Measurements from ENCODE around the gene DMD. TPM values are rescaled to one million over a fixed set of nuclear protein-coding genes. Genes with fewer than 3 reads are reported as not detected.

The DMD gene
- total and polyA plus RNA-seq, 4 experiments from 2014 or later, result 0.18 to 0.55 (median 0.19) TPM; not detected in 1

- Histone ChIP-seq H3K4me3 (ENCODE audit: low read length in 2 of 2) (no peak overlapping the region), H3K27me3 (ENCODE audit: insufficient read depth, low read length) (no peaks in the 10 kb centered on the region), H3K9me3 (ENCODE audit: control insufficient read depth in 1 of 2, low read length in 2 of 2) (no peaks in the 10 kb centered on the region), H3K27ac (ENCODE audit: low read depth, low read length) (no peak overlapping the region), H3K36me3 (ENCODE audit: insufficient read depth, low read length) (no peaks in the 10 kb centered on the region), H3K4me1 (ENCODE audit: insufficient read depth, low read length) (no peaks in the 10 kb centered on the region)
- ChIA-PET CTCF (ENCODE audit: partially characterized antibody) (no interaction called here), POLR2A (ENCODE audit: partially characterized antibody) (no interaction called here)
- Mint-ChIP-seq H3K4me3 (no peak overlapping the region), H3K36me3 (no peaks in the 10 kb centered on the region), H3K9me3 (peaks cover 0 to 6% (median under 1%) of the 10 kb centered on the region in 8 donors), H3K27me3 (no peaks in the 10 kb centered on the region), H3K4me1 (no peaks in the 10 kb centered on the region), H3K27ac (no peak overlapping the region)
- intact Hi-C loops (cut with micrococcal nuclease), result no loop called here
- DNase-seq, result no peak
These were observed 1414.7 kb downstream of the DMD start for GRCh38 chrX:31796624-31797023.

GRCh38 chrX:31747411-31747810 is 1463.9 kb downstream of the DMD start:
- H3K4me3 ChIP-seq (ENCODE audit: low read length in 2 of 2), result no peak overlapping the region
- no peaks in the 10 kb centered on the region for H3K27me3 ChIP-seq (ENCODE audit: insufficient read depth, low read length)
- no peaks in the 10 kb centered on the region for H3K36me3 ChIP-seq (ENCODE audit: insufficient read depth, low read length)
- no peaks in the 10 kb centered on the region for H3K4me1 Mint-ChIP-seq
- H3K27ac Mint-ChIP-seq, result no peak overlapping the region
- H3K9me3 ChIP-seq (ENCODE audit: control insufficient read depth in 1 of 2, low read length in 2 of 2), result no peaks in the 10 kb centered on the region
- peaks cover 0 to 11% (median 2%) of the 10 kb centered on the region in 8 donors for H3K9me3 Mint-ChIP-seq
- ChIA-PET POLR2A (ENCODE audit: partially characterized antibody) (no interaction called here), CTCF (ENCODE audit: partially characterized antibody) (no interaction called here)
- intact Hi-C loops (cut with micrococcal nuclease), result no loop called here
- H3K4me3 Mint-ChIP-seq, result no peak overlapping the region
- H3K27me3 Mint-ChIP-seq, result no peaks in the 10 kb centered on the region
- no peaks in the 10 kb centered on the region for H3K4me1 ChIP-seq (ENCODE audit: insufficient read depth, low read length)
- no peak overlapping the region for H3K27ac ChIP-seq (ENCODE audit: low read depth, low read length)
- DNase-seq, result no peak
- no peaks in the 10 kb centered on the region for H3K36me3 Mint-ChIP-seq

DNA sequence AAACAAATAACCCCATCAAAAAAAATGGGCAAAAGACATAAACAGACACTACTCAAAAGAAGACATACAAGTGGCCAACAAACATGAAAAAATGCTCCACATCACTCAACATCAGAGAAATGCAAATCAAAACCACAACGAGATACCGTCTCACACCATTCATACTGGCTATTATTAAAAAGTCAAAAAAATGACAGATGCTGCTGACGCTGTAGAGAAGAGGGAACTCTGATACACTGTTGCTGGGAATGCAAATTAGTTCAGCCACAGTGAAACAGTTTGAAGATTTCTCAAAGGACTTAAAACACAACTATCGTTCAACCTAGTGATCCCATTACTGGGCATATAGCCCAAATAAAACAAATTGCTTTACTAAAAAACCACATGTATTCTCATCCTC is 1468.3 kb downstream of the DMD start:
- Mint-ChIP-seq H3K4me1 (no peaks in the 10 kb centered on the region), H3K27ac (no peak overlapping the region), H3K36me3 (no peaks in the 10 kb centered on the region), H3K9me3 (peaks cover 0 to 4% (median 2%) of the 10 kb centered on the region in 8 donors), H3K27me3 (no peaks in the 10 kb centered on the region), H3K4me3 (no peak overlapping the region)
- Histone ChIP-seq H3K4me3 (ENCODE audit: low read length in 2 of 2) (no peak overlapping the region), H3K36me3 (ENCODE audit: insufficient read depth, low read length) (no peaks in the 10 kb centered on the region), H3K27ac (ENCODE audit: low read depth, low read length) (no peak overlapping the region), H3K27me3 (ENCODE audit: insufficient read depth, low read length) (no peaks in the 10 kb centered on the region), H3K4me1 (ENCODE audit: insufficient read depth, low read length) (no peaks in the 10 kb centered on the region), H3K9me3 (ENCODE audit: control insufficient read depth in 1 of 2, low read length in 2 of 2) (no peaks in the 10 kb centered on the region)
- CTCF ChIA-PET (ENCODE audit: partially characterized antibody), result no interaction called here
- no peak for DNase-seq
- intact Hi-C loops (cut with micrococcal nuclease), result no loop called here
- POLR2A ChIA-PET (ENCODE audit: partially characterized antibody), result no interaction called here

DNA sequence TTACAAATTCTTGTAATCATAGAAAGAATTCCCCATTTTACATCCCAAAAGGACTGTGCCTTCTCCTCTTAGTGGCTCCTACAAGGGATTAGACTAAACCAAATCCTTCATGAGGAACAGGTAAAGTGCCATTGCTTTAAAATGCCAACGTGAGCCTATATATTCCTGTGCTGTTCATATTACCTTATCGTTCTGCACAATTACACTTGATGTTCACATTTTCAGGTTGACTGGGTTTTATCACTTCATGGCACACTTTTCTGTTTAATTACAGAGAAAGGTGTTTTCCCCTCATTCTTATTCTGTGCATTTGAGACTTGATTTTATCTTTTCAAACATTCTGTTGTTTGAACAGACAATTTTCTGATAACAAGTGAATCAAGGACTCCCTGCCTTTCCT is 1493.9 kb downstream of the DMD start:
- Mint-ChIP-seq H3K4me3 (no peak overlapping the region), H3K4me1 (no peaks in the 10 kb centered on the region), H3K27ac (no peak overlapping the region), H3K9me3 (peaks cover 0 to 2% (median 0%) of the 10 kb centered on the region in 8 donors), H3K27me3 (no peaks in the 10 kb centered on the region), H3K36me3 (no peaks in the 10 kb centered on the region)
- CTCF ChIA-PET (ENCODE audit: partially characterized antibody), result no interaction called here
- intact Hi-C loops (cut with micrococcal nuclease), result no loop called here
- H3K27ac ChIP-seq (ENCODE audit: low read depth, low read length), result no peak overlapping the region
- H3K9me3 ChIP-seq (ENCODE audit: control insufficient read depth in 1 of 2, low read length in 2 of 2), result no peaks in the 10 kb centered on the region
- H3K4me3 ChIP-seq (ENCODE audit: low read length in 2 of 2), result no peak overlapping the region
- no peaks in the 10 kb centered on the region for H3K27me3 ChIP-seq (ENCODE audit: insufficient read depth, low read length)
- no peaks in the 10 kb centered on the region for H3K4me1 ChIP-seq (ENCODE audit: insufficient read depth, low read length)
- POLR2A ChIA-PET (ENCODE audit: partially characterized antibody), result no interaction called here
- H3K36me3 ChIP-seq (ENCODE audit: insufficient read depth, low read length), result no peaks in the 10 kb centered on the region
- no peak for DNase-seq

GRCh38 chrX:31715675-31716074 is 1495.7 kb downstream of the DMD start:
- no peak for DNase-seq
- no peaks in the 10 kb centered on the region for H3K9me3 ChIP-seq (ENCODE audit: control insufficient read depth in 1 of 2, low read length in 2 of 2)
- no peak overlapping the region for H3K4me3 ChIP-seq (ENCODE audit: low read length in 2 of 2)
- Mint-ChIP-seq H3K27ac (no peak overlapping the region), H3K4me1 (no peaks in the 10 kb centered on the region), H3K27me3 (no peaks in the 10 kb centered on the region), H3K9me3 (peaks cover 0 to 2% (median 0%) of the 10 kb centered on the region in 8 donors), H3K4me3 (no peak overlapping the region), H3K36me3 (no peaks in the 10 kb centered on the region)
- POLR2A ChIA-PET (ENCODE audit: partially characterized antibody), result no interaction called here
- intact Hi-C loops (cut with micrococcal nuclease), result no loop called here
- no peaks in the 10 kb centered on the region for H3K27me3 ChIP-seq (ENCODE audit: insufficient read depth, low read length)
- no peak overlapping the region for H3K27ac ChIP-seq (ENCODE audit: low read depth, low read length)
- CTCF ChIA-PET (ENCODE audit: partially characterized antibody), result no interaction called here
- no peaks in the 10 kb centered on the region for H3K4me1 ChIP-seq (ENCODE audit: insufficient read depth, low read length)
- no peaks in the 10 kb centered on the region for H3K36me3 ChIP-seq (ENCODE audit: insufficient read depth, low read length)

DNA sequence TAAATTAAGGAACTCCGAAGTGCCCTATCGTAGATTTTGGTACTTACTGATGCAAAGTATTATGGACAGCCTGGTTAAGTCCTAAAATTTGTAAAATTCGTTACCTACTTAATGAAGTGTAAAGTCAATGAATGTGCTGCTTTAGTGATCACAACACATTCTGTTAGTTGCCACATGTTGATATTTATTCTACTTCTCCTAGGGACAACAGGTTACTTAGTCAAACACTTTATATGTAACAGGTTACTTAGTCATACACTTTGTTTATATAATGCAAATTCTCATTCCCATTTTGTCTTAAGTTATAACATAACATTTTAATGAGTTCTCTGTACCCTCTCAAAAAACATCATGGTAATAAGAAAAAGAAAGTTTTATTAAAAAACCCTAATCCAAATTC is 1496.6 kb downstream of the DMD start:
- peaks cover 0 to 2% (median 0%) of the 10 kb centered on the region in 8 donors for H3K9me3 Mint-ChIP-seq
- ChIA-PET POLR2A (ENCODE audit: partially characterized antibody) (no interaction called here), CTCF (ENCODE audit: partially characterized antibody) (no interaction called here)
- H3K27me3 Mint-ChIP-seq, result no peaks in the 10 kb centered on the region
- no peaks in the 10 kb centered on the region for H3K4me1 ChIP-seq (ENCODE audit: insufficient read depth, low read length)
- DNase-seq, result no peak
- H3K4me3 ChIP-seq (ENCODE audit: low read length in 2 of 2), result no peak overlapping the region
- H3K36me3 Mint-ChIP-seq, result no peaks in the 10 kb centered on the region
- H3K4me3 Mint-ChIP-seq, result no peak overlapping the region
- no peaks in the 10 kb centered on the region for H3K4me1 Mint-ChIP-seq
- H3K27ac Mint-ChIP-seq, result no peak overlapping the region
- H3K36me3 ChIP-seq (ENCODE audit: insufficient read depth, low read length), result no peaks in the 10 kb centered on the region
- H3K9me3 ChIP-seq (ENCODE audit: control insufficient read depth in 1 of 2, low read length in 2 of 2), result no peaks in the 10 kb centered on the region
- intact Hi-C loops (cut with micrococcal nuclease), result no loop called here
- no peak overlapping the region for H3K27ac ChIP-seq (ENCODE audit: low read depth, low read length)
- H3K27me3 ChIP-seq (ENCODE audit: insufficient read depth, low read length), result no peaks in the 10 kb centered on the region

GRCh38 chrX:31713120-31713519 is 1498.2 kb downstream of the DMD start:
- Mint-ChIP-seq H3K36me3 (no peaks in the 10 kb centered on the region), H3K27ac (no peak overlapping the region), H3K9me3 (peaks cover 0 to 2% (median 0%) of the 10 kb centered on the region in 8 donors), H3K27me3 (no peaks in the 10 kb centered on the region), H3K4me1 (no peaks in the 10 kb centered on the region), H3K4me3 (no peak overlapping the region)
- H3K36me3 ChIP-seq (ENCODE audit: insufficient read depth, low read length), result no peaks in the 10 kb centered on the region
- DNase-seq, result no peak
- intact Hi-C loops (cut with micrococcal nuclease), result no loop called here
- no peaks in the 10 kb centered on the region for H3K4me1 ChIP-seq (ENCODE audit: insufficient read depth, low read length)
- H3K27ac ChIP-seq (ENCODE audit: low read depth, low read length), result no peak overlapping the region
- H3K9me3 ChIP-seq (ENCODE audit: control insufficient read depth in 1 of 2, low read length in 2 of 2), result no peaks in the 10 kb centered on the region
- POLR2A ChIA-PET (ENCODE audit: partially characterized antibody), result no interaction called here
- H3K4me3 ChIP-seq (ENCODE audit: low read length in 2 of 2), result no peak overlapping the region
- no peaks in the 10 kb centered on the region for H3K27me3 ChIP-seq (ENCODE audit: insufficient read depth, low read length)
- CTCF ChIA-PET (ENCODE audit: partially characterized antibody), result no interaction called here

GRCh38 chrX:31711166-31711565 is 1500.2 kb downstream of the DMD start:
- H3K36me3 Mint-ChIP-seq, result no peaks in the 10 kb centered on the region
- peaks cover 0 to 2% (median 0%) of the 10 kb centered on the region in 8 donors for H3K9me3 Mint-ChIP-seq
- no peak for DNase-seq
- POLR2A ChIA-PET (ENCODE audit: partially characterized antibody), result no interaction called here
- Histone ChIP-seq H3K27me3 (ENCODE audit: insufficient read depth, low read length) (no peaks in the 10 kb centered on the region), H3K9me3 (ENCODE audit: control insufficient read depth in 1 of 2, low read length in 2 of 2) (no peaks in the 10 kb centered on the region), H3K4me3 (ENCODE audit: low read length in 2 of 2) (no peak overlapping the region), H3K4me1 (ENCODE audit: insufficient read depth, low read length) (no peaks in the 10 kb centered on the region), H3K27ac (ENCODE audit: low read depth, low read length) (no peak overlapping the region), H3K36me3 (ENCODE audit: insufficient read depth, low read length) (no peaks in the 10 kb centered on the region)
- CTCF ChIA-PET (ENCODE audit: partially characterized antibody), result no interaction called here
- no peak overlapping the region for H3K4me3 Mint-ChIP-seq
- H3K27ac Mint-ChIP-seq, result no peak overlapping the region
- no peaks in the 10 kb centered on the region for H3K4me1 Mint-ChIP-seq
- H3K27me3 Mint-ChIP-seq, result no peaks in the 10 kb centered on the region
- intact Hi-C loops (cut with micrococcal nuclease), result no loop called here
